HEK293 (cell line): Measurements from ENCODE around the gene HOXD10.

Source experiments
- CTCF ChIP-seq: fragments of 450-650 bp; formaldehyde crosslinking; IDR thresholded peaks from 2 replicates; pipeline ENCODE4 v1.5.1; 2016; ENCODE audit warnings: missing biosample characterization, missing genetic modification characterization
- SETDB1 ChIP-seq: IDR thresholded peaks from one replicate; pipeline ENCODE4 v1.6.1; 2017; ENCODE audit warnings: mild to moderate bottlenecking, low read length, moderate library complexity, mixed read lengths; ENCODE audit not compliant: insufficient read length
- TCF7L2 ChIP-seq: IDR thresholded peaks from 2 replicates; pipeline ENCODE4 v1.6.1; 2011; ENCODE audit warnings: low read depth, mild to moderate bottlenecking, inconsistent platforms, low read length, moderate library complexity, borderline replicate concordance
- TRIM28 ChIP-seq: IDR thresholded peaks from 2 replicates; pipeline ENCODE4 v1.6.1; 2011; ENCODE audit warnings: low read length, control low read depth, borderline replicate concordance
- ZBTB49 ChIP-seq: fragments of 450-650 bp; formaldehyde crosslinking; IDR thresholded peaks from 2 replicates; pipeline ENCODE4 v1.5.1; 2016; ENCODE audit warnings: missing biosample characterization, missing genetic modification characterization, low read depth
- ZBTB8A ChIP-seq: fragments of 450-650 bp; formaldehyde crosslinking; IDR thresholded peaks from 2 replicates; pipeline ENCODE4 v1.5.1; 2016; ENCODE audit warnings: missing biosample characterization, missing genetic modification characterization
- ZNF132 ChIP-seq: fragments of 450-650 bp; formaldehyde crosslinking; IDR thresholded peaks from 2 replicates; pipeline ENCODE4 v1.5.1; 2017; ENCODE audit warnings: missing biosample characterization, missing genetic modification characterization, borderline replicate concordance
- ZNF16 ChIP-seq: fragments of 450-650 bp; formaldehyde crosslinking; IDR thresholded peaks from 2 replicates; pipeline ENCODE4 v1.5.1; 2016; ENCODE audit warnings: low read depth, missing biosample characterization, missing genetic modification characterization
- ZNF19 ChIP-seq: fragments of 450-650 bp; formaldehyde crosslinking; IDR thresholded peaks from 2 replicates; pipeline ENCODE4; 2016; ENCODE audit warnings: missing biosample characterization, missing genetic modification characterization, low read depth
- ZNF239 ChIP-seq: fragments of 450-650 bp; formaldehyde crosslinking; IDR thresholded peaks from 2 replicates; pipeline ENCODE4 v1.5.1; 2016; ENCODE audit warnings: missing biosample characterization, missing genetic modification characterization
- ZNF24 ChIP-seq: fragments of 450-650 bp; formaldehyde crosslinking; IDR thresholded peaks from 2 replicates; pipeline ENCODE4 v1.5.1; 2016; ENCODE audit warnings: missing biosample characterization, missing genetic modification characterization
- ZNF488 ChIP-seq: fragments of 450-650 bp; formaldehyde crosslinking; IDR thresholded peaks from 2 replicates; pipeline ENCODE4 v1.5.1; 2016; ENCODE audit warnings: missing biosample characterization, missing genetic modification characterization
- ZNF692 ChIP-seq: fragments of 450-650 bp; formaldehyde crosslinking; IDR thresholded peaks from 2 replicates; pipeline ENCODE4 v1.5.1; 2016; ENCODE audit warnings: missing biosample characterization, missing genetic modification characterization

- TF ChIP-seq ZNF19 (no peak), ZNF239 (no peak), ZNF24 (tag by site-specific recombination) (no peak), SETDB1 (no peak), ZNF692 (tag by site-specific recombination) (no peak), TRIM28 (no peak), TCF7L2 (no peak), ZBTB49 (no peak), CTCF (tag by site-specific recombination) (no peak), ZBTB8A (tag by site-specific recombination) (no peak), ZNF132 (tag by site-specific recombination) (no peak), ZNF488 (tag by site-specific recombination) (no peak), ZNF16 (tag by site-specific recombination) (no peak)
Observed at GRCh38 chr2:176071330-176072291, 45.0 kb upstream of the HOXD10 start.
